Body of pancreas (tissue), 4 donors: ENCODE measurements around the gene ZC3H12C.

Experiments used
- CTCF ChIP-seq, 7 experiments: fragments of 450-650 bp in 4 of 7; fragments of 200-600 bp in 3 of 7; sonication (generic) in 3 of 7; IDR thresholded peaks; one replicate each; pipeline ENCODE4 v1.5.1; 2016 to 2019; ENCODE audit warnings: antibody characterized with exemption in 7 of 7
- POLR2A ChIP-seq, 3 donors: fragments of 450-650 bp; IDR thresholded peaks; one replicate each; pipeline ENCODE4 v1.6.1; 2016; ENCODE audit warnings: antibody characterized with exemption in 3 of 3, mild to moderate bottlenecking in 2 of 3

GRCh38 chr11:110106713-110107274 is 13.6 kb downstream of the ZC3H12C start:
- TF ChIP-seq CTCF (IDR thresholded peaks at IDR 0.05) (no peak), POLR2A (IDR thresholded peaks at IDR 0.05) (no peak)
